HG02973 (cell line): ENCODE measurements around the gene TRAPPC5.

Experiments used
- ATAC-seq: cut with Tn5 transposase; IDR thresholded peaks from one replicate; pipeline ENCODE4 v1.9.1; 2021; ENCODE audit warnings: moderate library complexity; ENCODE audit not compliant: unreplicated experiment

The TRAPPC5 gene

DNA sequence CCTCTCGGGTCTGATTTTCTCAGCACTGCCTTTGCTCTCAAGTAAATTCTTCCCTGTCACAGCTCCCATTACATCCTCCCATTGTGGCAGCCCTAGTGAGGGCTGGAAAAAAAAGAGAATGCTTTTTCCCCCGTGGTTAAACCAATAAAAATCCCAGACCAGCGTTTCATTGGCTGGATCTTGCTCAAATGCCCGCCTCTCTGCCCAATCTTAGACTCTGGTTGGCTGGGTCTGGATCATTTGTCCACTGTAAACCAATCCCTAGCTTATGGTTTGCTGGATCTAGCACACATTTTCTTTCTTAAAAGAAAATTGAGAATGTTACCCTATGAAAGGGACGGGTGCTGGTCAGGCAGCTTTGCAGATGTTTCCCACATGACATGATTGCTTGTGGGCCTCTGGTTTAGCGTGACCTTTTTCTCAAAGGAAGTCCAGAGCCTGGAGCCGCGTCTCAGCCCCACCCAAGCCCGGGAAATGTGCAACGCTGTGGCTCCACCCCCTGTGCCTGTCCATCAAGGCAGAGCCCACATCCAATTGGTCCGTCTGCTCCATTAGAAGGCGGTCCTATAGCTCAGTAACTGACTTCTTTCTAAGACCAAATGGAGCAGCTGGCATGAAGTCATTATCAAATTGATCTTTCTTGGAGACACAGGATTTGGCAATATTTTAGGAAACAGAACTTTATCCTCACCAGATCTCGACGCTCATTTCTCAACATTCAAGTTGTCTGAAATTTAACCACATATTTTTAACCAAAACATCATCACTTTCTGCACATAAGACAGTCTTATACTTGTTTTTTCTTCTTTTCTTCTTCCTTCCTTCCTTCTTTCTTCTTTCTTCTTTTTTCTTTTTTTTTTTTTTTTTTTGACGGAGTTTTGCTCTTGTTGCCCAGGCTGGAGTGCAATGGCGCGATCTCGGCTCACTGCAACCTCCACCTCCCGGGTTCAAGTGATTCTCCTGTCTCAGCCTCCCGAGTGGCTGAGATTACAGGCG lies 6.3 kb upstream of the TRAPPC5 start:
- no peak for ATAC-seq

DNA sequence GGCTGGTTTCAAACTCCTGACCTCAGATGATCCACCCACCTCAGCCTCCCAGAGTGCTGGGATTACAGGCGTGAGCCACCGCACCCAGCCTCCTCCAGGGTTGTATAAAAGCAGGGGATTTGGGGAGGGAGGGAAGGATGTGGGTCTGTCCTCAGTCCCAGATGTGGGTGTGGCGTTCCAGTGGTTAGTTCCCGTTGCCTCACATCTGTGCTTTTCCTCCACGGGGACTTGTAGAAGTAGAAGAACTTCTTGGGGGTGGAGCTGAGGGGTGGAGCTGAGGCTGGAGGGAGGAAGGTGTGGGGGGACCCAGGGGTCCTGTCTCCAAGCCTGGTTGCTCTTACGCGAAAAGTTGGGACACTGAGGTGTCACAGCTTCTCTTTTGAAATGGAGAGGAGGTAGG lies 4.3 kb upstream of the TRAPPC5 start:
- ATAC-seq, result no peak

DNA sequence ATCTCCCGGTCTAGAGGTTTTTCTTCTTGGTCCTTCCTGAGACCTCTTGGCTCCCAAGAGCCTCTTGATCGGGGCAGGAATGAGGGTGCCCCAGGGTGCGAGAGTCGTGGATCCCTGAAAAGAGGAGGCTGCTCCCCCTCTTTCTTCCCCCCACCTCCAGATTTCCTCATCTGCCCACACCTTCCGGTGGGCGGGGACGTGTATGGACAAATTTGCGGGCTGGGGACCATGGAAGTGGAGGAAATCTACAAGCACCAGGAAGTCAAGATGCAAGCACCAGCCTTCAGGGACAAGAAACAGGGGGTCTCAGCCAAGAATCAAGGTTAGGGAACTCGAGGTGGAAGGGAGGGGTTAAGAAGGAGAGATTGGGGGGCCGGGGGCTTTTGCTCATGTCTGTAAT lies 3.8 kb upstream of the TRAPPC5 start, which contains the start of gene MCEMP1:
MCEMP1 (plus strand) TSS at position 237 of the 400 bp plus-strand sequence; CDS start at position 268, 31 bp downstream.
- ATAC-seq, result no peak

DNA sequence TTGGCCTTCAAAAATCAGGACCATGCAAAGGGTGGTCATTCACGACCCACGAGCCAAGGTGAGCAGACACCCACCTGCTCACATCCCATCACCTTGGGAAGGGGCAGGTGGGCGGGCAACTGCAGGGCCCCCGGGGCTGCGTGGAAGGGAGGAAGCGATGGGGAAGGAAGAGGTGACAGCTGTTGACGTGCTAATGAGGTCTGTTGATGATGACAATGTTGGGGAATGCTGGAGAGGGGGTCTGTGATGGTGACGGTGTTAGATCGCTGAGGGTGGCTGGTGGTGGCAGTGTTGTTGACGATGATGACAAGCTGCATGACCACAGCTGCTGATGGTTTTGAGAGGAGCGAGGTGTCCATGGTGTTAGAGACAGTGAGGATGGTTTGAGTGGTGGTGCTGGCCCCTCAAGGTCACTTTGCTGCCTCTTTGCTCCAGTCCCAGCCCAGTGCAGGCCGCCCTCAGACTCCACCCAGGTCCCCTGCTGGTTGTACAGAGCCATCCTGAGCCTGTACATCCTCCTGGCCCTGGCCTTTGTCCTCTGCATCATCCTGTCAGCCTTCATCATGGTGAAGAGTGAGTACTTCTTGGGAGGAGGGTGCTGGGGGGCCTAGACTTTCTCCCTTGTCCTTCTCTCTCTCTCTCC lies 2.8 kb upstream of the TRAPPC5 start:
- no peak for ATAC-seq

DNA sequence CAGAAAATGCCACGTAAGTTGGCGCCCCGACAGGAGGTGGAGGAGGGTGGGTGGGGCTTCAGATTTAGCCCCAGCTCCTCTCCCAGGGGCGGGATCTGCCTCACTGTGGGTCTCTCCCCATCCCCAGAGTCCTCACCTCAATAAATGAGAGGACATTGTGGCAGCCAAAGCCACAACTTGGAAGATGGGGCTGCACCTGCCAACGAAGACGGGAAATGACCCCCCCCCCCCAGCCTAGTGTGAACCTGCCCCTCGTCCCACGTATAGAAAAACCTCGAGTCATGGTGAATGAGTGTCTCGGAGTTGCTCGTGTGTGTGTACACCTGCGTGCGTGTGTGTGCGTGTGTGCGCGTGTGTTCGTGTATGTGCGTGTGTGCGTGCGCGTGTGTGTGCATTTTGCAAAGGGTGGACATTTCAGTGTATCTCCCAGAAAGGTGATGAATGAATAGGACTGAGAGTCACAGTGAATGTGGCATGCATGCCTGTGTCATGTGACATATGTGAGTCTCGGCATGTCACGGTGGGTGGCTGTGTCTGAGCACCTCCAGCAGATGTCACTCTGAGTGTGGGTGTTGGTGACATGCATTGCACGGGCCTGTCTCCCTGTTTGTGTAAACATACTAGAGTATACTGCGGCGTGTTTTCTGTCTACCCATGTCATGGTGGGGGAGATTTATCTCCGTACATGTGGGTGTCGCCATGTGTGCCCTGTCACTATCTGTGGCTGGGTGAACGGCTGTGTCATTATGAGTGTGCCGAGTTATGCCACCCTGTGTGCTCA lies 1.5 kb upstream of the TRAPPC5 start:
- no peak for ATAC-seq

DNA sequence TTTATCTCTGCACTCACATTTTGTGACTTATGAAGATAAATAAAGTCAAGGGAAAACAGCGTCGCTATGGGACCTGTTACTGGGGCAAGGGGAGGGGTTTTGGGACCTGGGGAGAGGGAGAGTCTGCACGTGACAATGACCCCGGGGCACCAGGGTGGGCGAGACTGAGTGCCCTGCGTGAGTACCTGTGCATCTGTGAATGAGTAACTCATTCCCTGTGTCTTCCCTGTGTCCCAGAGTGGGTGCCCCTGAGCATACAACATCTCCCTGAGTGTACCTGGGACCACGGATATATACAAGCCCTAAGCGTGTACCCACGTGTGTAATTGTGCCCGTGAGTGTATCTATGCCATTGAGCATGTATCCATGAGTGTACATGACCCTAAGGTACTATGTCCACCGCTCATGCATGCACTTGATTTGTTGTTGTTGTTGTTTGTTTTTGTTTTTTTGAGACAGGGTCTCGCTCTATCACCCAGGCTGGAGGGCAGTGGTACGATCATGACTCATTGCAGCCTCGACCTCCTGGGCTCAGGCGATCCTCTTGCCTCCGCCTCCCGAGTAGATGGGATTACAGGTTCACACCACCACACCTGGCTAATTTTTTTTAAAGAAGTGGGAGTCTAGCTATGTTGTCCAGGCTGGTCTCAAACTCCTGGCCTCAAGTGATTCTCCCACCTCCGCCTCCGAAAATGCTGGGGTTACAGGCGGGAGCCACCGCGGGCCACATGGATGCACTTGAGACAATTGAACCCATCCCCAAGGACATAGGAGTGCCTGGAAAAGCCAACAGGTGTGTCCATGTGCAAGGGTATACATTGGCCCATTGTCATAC lies 645 bp upstream of the TRAPPC5 start:
- ATAC-seq, result no peak

DNA sequence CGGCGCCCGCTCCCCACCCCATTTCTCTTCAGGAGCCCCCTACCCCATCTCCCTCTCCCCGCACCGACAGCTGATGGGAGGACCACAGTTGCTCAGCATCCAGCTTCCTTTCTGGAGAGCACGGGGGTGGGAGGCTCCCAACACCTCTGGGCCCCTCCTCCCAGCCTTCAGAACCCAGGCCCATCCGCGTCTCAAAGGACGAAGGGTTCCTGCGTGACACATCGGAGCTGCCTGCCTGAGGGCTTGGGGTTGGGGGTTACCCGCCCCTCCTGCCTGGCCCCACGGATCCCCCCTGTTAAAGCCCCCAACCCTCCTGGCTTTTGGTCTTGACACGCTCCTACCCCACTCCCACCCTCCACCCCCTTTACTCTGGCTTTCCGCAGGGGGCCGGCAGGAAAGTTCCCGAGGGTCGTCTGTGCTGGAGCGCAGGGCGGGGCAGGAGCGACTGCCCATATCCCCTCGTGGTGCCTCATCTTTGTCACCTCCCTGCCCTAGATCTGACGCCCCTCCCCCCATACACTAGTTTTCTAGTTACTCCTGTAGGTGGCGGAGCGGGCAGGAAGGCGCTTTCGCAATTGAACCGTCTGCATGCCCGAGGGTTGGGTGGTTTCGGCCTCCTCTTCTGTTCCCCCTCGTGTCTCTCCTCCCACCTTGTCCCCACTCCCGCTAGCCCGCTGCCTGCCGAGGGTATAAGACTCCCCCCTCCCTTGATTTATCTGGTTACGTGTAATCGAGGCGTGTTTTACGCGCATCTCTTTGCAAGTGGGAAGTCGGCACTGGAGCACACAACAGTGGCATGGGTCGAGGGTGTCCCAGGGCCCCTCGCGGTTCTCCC lies 924 bp downstream of the TRAPPC5 start:
- ATAC-seq, result no peak

DNA sequence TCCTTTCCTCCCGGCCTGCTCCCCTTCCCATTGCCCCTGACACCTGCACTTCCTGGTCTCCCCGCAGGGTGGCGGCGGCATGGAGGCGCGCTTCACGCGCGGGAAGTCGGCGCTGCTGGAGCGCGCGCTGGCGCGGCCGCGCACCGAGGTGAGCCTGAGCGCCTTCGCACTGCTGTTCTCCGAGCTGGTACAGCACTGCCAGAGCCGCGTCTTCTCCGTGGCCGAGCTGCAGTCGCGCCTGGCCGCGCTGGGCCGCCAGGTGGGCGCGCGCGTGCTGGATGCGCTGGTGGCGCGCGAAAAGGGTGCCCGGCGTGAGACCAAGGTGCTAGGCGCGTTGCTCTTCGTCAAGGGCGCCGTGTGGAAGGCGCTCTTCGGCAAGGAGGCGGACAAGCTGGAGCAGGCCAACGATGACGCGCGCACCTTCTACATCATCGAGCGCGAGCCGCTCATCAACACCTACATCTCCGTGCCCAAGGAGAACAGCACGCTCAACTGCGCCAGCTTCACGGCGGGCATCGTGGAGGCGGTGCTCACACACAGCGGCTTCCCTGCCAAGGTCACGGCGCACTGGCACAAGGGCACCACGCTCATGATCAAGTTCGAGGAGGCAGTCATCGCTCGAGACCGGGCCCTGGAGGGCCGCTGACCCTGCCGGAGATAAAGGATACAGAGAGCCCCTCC lies 1.7 kb downstream of the TRAPPC5 start:
- ATAC-seq, result no peak

DNA sequence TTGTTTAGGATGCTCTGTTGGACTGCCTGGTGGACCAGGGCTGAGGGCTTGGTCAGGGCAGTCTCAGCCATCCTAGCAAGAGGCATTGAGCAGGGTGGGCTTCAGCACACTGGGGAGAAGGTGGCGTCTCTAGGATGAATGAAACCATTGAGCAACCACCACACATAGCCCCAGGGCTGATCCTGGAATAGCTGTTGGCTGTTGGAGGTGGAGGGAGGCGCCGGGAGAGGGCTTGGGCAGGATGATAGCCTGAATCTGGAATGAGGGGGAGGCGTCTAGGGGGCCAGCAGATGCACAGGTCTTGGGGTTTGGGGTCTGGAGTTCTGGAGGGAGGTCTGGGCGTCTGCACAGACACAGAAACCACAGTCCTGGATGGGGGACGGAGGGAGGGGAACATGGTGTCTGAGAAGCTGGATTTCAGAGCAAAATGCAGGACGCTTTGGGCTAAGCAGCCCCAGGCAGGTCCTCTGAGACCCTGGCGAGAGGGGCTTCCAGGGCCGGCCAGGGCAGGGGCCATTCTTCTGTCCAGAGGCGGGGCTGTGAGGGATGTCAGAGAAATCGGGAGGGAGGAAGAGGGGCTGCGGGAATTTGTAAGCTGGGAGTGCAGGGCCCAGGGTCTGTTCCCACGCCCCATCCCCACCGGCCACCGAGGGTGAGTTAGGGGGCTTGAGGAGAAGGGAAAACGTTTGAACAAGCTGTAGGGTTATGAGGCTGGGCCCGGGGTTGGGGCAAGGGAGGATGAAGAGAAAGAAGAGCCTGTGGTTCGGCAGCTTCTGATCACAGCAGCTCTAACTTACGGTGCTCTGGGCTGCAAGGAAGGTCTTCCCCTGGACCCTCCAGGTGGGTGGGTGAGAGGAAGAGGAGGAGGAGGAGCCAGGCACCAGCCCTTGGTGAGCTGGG lies 5.2 kb downstream of the TRAPPC5 start:
- ATAC-seq, result no peak

DNA sequence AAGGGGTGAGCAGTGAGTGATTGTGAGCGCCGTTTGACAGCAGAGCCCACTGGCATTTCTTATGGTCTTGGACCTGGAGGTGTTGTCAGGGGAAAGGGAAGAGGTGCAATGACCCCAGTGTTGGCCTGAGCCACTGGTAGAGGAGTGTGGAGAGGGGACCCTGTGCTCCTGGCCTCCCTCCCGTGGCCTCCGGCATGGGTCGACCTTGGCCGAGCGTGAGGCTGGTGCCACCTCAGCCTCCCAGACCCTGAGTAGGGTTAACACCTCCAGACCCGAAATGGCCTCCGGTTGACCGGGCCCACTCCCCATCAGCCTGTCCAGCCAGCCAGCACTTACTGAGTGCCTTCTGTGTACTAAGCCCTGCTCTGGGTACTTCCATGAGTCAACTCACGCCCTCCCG lies 6.5 kb downstream of the TRAPPC5 start:
- ATAC-seq, result no peak

DNA sequence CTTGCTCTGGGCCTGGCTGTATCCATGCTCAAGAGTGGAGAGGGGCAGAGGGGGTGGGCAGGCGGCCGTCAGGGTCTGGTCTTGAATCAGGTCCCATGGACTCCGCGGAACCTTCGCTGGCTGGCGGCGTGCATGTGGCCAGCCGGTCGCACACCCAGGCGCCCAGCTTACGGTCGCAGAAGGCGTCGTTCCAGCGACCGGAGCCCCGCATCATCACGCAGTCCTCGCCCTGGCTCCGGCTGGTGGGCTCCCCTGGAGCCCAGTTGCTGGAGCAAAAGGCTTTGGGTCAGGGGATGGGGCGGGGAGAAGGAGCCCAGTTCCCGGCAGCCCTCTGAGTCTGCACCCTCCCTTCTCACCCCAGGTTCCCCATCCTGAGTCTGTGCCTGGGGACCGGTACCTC lies 8.5 kb downstream of the TRAPPC5 start:
- ATAC-seq, result no peak

DNA sequence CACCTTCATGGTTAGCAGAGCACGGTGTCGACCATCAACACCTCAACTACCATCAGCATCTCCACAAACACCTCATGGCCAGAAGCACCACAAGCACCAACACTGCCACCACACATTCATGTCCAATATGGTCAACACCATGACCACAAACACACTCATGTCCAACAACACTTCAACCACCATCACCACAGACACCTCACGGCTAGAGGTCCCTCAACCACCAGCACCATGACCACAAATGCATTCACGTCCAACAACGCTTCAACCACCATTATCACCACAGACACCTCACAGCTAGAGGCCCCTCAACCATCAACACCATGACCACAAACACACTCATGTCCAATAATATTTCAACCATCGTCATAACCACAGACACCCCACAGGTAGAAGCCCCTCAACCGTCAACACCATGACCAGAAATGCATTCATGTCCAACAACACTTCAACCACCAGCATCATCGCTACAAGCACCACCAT lies 10.2 kb downstream of the TRAPPC5 start:
- no peak for ATAC-seq

DNA sequence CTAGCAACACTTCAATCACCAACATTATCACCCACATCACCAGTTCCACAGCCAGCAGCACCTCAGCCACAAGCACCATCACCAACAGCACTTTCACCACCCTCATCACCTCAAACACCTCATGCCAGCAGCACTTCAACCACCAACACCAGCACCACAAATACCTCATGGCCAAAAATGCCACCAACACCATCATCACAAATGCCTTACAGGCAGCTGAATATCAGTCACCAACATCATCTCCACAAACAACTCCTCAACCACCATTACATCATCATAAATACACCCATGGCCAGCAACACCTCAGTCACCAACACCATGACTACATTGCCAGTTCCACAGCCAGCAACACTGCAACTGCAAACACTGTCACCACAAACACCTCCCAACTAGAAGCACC lies 10.9 kb downstream of the TRAPPC5 start:
- no peak for ATAC-seq

DNA sequence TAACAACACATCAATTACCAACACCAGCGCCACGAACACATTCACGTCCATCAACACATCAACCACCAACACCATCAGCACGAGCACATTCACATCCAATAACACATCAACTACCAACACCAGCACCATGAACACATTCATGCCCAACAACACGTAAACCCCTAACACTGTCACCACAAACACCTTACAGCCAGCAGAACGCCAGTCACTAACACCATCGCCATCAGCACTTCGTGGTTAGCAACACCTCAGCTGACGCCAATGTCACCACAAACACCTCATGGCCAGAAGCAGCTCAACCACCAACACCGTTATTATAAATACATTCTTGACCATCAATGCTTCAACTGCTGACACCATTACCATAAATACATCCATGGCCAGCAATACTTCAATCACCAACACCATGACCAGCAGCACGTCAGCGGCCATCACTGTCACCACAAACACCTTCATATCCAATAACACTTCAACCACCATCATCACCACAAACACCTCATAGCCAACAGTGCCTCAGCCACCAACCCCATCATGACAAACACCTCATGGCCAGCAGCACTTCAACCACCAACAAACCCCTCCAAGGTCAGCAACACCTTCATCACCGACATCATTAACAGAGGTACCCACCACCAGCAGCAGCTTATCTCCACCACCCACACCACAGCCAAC lies 11.9 kb downstream of the TRAPPC5 start:
- ATAC-seq, result no peak

DNA sequence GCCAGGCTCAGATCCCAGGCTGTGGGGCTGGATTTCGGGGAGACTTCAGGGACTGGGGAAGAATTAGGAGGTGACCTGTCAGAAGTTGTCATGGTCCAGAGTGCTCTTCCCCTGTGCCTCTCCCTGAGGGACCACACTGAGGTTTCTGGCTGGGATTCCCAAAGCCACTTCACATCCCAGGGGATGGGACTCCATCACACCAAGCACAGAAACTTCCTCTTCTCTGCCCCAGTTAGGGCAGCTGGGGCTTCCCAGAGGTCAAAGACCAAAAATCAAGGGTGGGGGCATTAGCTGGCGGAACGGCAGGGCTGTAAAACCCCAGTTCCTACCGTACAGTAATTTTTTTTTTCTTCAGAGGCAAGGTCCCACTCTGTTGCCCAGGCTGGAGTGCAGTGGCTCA lies 13.9 kb downstream of the TRAPPC5 start:
- no peak for ATAC-seq

DNA sequence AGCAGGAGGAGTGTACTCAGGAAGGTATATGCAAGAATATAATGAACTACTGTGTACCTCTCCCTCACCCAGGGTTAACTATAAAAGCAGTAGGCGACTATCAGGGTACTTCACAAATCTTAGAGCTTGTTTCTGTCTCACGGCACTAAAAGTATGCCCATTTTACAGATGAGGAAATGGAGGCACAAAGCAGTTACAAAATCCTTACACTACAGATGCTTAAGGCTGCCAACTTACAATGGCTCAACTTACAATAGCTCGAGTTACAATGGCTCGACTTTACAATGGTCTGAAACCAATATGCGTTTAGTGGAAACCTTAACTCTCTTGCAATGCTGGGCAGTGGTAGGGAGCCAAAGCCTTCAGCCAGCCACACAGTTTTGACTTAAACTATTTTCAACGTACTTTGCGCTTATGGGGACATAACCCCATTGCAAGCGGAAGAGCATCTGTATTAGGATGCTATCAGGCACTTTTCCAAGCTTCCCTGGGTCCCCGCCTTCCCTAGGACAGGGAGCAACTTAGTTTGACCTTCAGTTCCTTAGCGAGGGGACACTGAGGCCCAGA lies 17.2 kb downstream of the TRAPPC5 start:
- ATAC-seq, result no peak

DNA sequence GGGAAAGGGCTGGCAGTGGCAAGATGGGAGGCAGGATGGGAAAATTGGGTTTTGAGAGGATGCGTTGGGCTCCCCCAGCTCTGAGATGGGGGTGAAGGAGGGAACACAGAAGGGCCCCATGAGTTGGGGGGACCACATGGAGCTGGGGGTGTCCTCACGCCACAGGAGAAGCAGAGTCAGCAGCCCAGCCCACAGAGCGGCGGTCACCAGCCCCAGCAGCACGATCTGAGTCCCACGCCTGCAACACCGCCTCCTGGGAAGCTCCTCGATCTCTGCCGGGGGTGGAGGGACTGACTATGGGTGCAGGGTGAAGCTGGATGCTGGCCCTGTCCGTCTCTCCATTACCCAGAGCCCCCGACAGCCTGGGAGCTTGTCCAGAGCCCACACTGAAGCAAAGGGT lies 17.9 kb downstream of the TRAPPC5 start:
- ATAC-seq, result no peak
